ENCODE data around the gene EIF2D.
"Not testable (repeated sequence)": the region's sequence is repeated elsewhere in the genome, so short reads cannot be mapped to it uniquely, and the experiment has no call there.

The EIF2D gene

GRCh38 chr1:206587904-206588303 is 24.4 kb downstream of the EIF2D start:
- no peak for DNase-seq

- no peak for DNase-seq
Measured at GRCh38 chr1:206586501-206587445, 25.5 kb downstream of the EIF2D start.

GRCh38 chr1:206584683-206585082 is 27.6 kb downstream of the EIF2D start:
- no peak for DNase-seq

GRCh38 chr1:206583707-206584648 is 28.3 kb downstream of the EIF2D start:
- peak in 55 of 58 donors; percentile 15 to 89 (median 52) for DNase-seq

GRCh38 chr1:206582971-206583706 is 29.1 kb downstream of the EIF2D start:
- DNase-seq = peak in 7 of 58 donors; percentile 10 to 65 (median 19)

- DNase-seq = no peak
Measured at GRCh38 chr1:206582537-206582936, 29.7 kb downstream of the EIF2D start.

- DNase-seq = peak in 19 of 58 donors; percentile 12 to 43 (median 28)
Measured at GRCh38 chr1:206581571-206581981, 30.7 kb downstream of the EIF2D start.

- DNase-seq = not testable (repeated sequence)
Measured at GRCh38 chr1:206581114-206581497, 31.2 kb downstream of the EIF2D start.

- DNase-seq = no peak
Measured at GRCh38 chr1:206580438-206581113, 31.7 kb downstream of the EIF2D start.

GRCh38 chr1:206579747-206580437 is 32.4 kb downstream of the EIF2D start:
- peak in 37 of 58 donors; percentile 10 to 67 (median 37) for DNase-seq

GRCh38 chr1:206578978-206579374 is 33.3 kb downstream of the EIF2D start:
- DNase-seq = no peak

- no peak for DNase-seq
Measured at GRCh38 chr1:206578068-206578977, 33.9 kb downstream of the EIF2D start.

GRCh38 chr1:206577626-206578025 is 34.6 kb downstream of the EIF2D start:
- no peak for DNase-seq

- no peak for DNase-seq
Measured at GRCh38 chr1:206575894-206576737, 36.1 kb downstream of the EIF2D start.

- peak in 14 of 58 donors; percentile 9 to 47 (median 21) for DNase-seq
Measured at GRCh38 chr1:206575165-206575893, 36.9 kb downstream of the EIF2D start.

GRCh38 chr1:206573762-206574161 is 38.5 kb downstream of the EIF2D start:
- DNase-seq = no peak

- no peak for DNase-seq
Measured at GRCh38 chr1:206573319-206573718, 38.9 kb downstream of the EIF2D start.

Measured in anterior cingulate cortex (tissue), 58 donors.